PC-9 (cell line): ENCODE data around the gene PHLDB2. TPM values are rescaled to one million over a fixed set of nuclear protein-coding genes. Genes with fewer than 3 reads are reported as not detected.

Source experiments
- BruUV-seq: library from RNA; stranded (reverse); fragments of 400-500 nt; replicated peaks from 2 replicates; lab custom pipeline; 2021; lab: Mats Ljungman, UMichigan
- CTCF ChIA-PET: fragments of 300-600 bp; sonication (Branson Sonifier 250); formaldehyde crosslinking; loops from one replicate; lab custom pipeline; 2022; ENCODE audit warnings: antibody characterized with exemption; lab: Charles Lee
- POLR2A ChIA-PET: fragments of 300-600 bp; sonication (Branson Sonifier 250); formaldehyde crosslinking; loops from one replicate; lab custom pipeline; 2022; ENCODE audit warnings: antibody characterized with exemption; ENCODE audit not compliant: unreplicated experiment; lab: Charles Lee
- DNase-seq, 2 experiments: peaks; one replicate each; pipeline versions ENCODE4 v3.0.0 to v3.0.0-alpha.2; 2015 to 2022; ENCODE audit warnings: mixed read lengths in 1 of 2
- H2AFZ ChIP-seq: fragments of 200-600 bp; sonication (generic); 2 replicates; pipeline ENCODE4 v1.8.1; 2017; ENCODE audit warnings: antibody characterized with exemption
- H3F3A ChIP-seq: fragments of 200-600 bp; sonication (generic); 2 replicates; pipeline ENCODE4 v1.8.1; 2017; ENCODE audit warnings: antibody characterized with exemption, mild to moderate bottlenecking, low read depth; ENCODE audit not compliant: insufficient read depth
- H3K27ac ChIP-seq: fragments of 200-600 bp; sonication (generic); 2 replicates; pipeline ENCODE4 v1.6.1; 2016; ENCODE audit warnings: mixed run types
- H3K27me3 ChIP-seq: fragments of 200-600 bp; sonication (generic); 2 replicates; pipeline ENCODE4 v1.6.1; 2016; ENCODE audit warnings: low read depth, mixed run types; ENCODE audit not compliant: insufficient read depth
- H3K36me3 ChIP-seq: fragments of 200-600 bp; sonication (generic); 2 replicates; pipeline ENCODE4 v1.6.1; 2016; ENCODE audit warnings: low read depth, mixed run types
- H3K4me1 ChIP-seq: fragments of 200-600 bp; sonication (generic); replicated peaks from 2 replicates; pipeline ENCODE4 v1.6.1; 2016; ENCODE audit warnings: mixed run types; ENCODE audit not compliant: insufficient read depth
- H3K4me2 ChIP-seq: fragments of 200-600 bp; sonication (generic); 2 replicates; pipeline ENCODE4 v1.6.1; 2017; ENCODE audit warnings: mixed run types
- H3K4me3 ChIP-seq: fragments of 200-600 bp; sonication (generic); 2 replicates; pipeline ENCODE4 v1.6.1; 2016; ENCODE audit warnings: mixed run types
- H3K79me2 ChIP-seq: fragments of 200-600 bp; sonication (generic); 2 replicates; pipeline ENCODE4 v1.6.1; 2017; ENCODE audit warnings: low read depth, mixed run types
- H3K9me2 ChIP-seq: fragments of 200-600 bp; sonication (generic); 2 replicates; pipeline ENCODE4 v1.8.1; 2017; ENCODE audit warnings: mild to moderate bottlenecking; ENCODE audit not compliant: insufficient read depth
- H3K9me3 ChIP-seq: fragments of 200-600 bp; sonication (generic); 2 replicates; pipeline ENCODE4 v1.8.1; 2016; ENCODE audit warnings: low read depth; ENCODE audit not compliant: insufficient read depth
- H4K20me1 ChIP-seq: fragments of 200-600 bp; sonication (generic); 2 replicates; pipeline ENCODE4 v1.8.1; 2017; ENCODE audit not compliant: insufficient read depth
- CTCF ChIP-seq: fragments of 200-600 bp; sonication (generic); conservative IDR thresholded peaks from 2 replicates; pipeline ENCODE4 v1.6.1; 2017; ENCODE audit warnings: mixed run types, antibody characterized with exemption, mild to moderate bottlenecking, moderate library complexity
- EZH2 ChIP-seq: fragments of 200-600 bp; sonication (generic); IDR thresholded peaks from 2 replicates; pipeline ENCODE4 v1.8.0; 2017; ENCODE audit warnings: antibody characterized with exemption, low read depth
- intact Hi-C: fragments of 100-400 bp; cut with micrococcal nuclease; formaldehyde crosslinking; loops from one replicate; pipeline ENCODE4 v1.10.0; 2022; ENCODE audit not compliant: unreplicated experiment
- total RNA-seq: library from RNA; stranded (reverse); gene quantifications from 2 replicates; pipeline ENCODE4 v1.2.3, GENCODE V29; 2021

The PHLDB2 gene
- total RNA-seq, 1 experiment from 2014 or later = 42.7 TPM

- H2AFZ ChIP-seq = no peak overlapping the region
- no peak for DNase-seq
- peaks cover 39% of the 10 kb centered on the region; the same call in 1 of the 2 replicates for H3F3A ChIP-seq
- no peaks in the 10 kb centered on the region for H4K20me1 ChIP-seq
- no peak overlapping the region for H3K4me2 ChIP-seq
- POLR2A ChIA-PET = no interaction called here
- peaks cover 46% of the 10 kb centered on the region for H3K36me3 ChIP-seq
- no TSS peak for BruUV-seq
- TF ChIP-seq EZH2 (no peak), CTCF (no peak)
- H3K4me3 ChIP-seq = no peak overlapping the region
- peaks cover 9% of the 10 kb centered on the region for H3K4me1 ChIP-seq
- H3K9me2 ChIP-seq = no peaks in the 10 kb centered on the region
- no peaks in the 10 kb centered on the region for H3K27me3 ChIP-seq
- H3K79me2 ChIP-seq = peaks cover 51% of the 10 kb centered on the region
- no peak overlapping the region for H3K27ac ChIP-seq
- intact Hi-C loops = no loop called here
- CTCF ChIA-PET = no interaction called here
- no peaks in the 10 kb centered on the region for H3K9me3 ChIP-seq
Measured at GRCh38 chr3:111911446-111911845, 52.4 kb downstream of the PHLDB2 start.

GRCh38 chr3:111913163-111913763 lies 54.2 kb downstream of the PHLDB2 start:
- no TSS peak for BruUV-seq
- CTCF ChIA-PET = interaction anchor here (0.6 kb wide), 1 partner anchor 8 kb away, joined by 3 read pairs; no protein-coding TSS in a partner anchor
- Histone ChIP-seq H3K4me2 (no peak overlapping the region), H3K27me3 (no peaks in the 10 kb centered on the region), H3K4me1 (peaks cover 27% of the 10 kb centered on the region), H2AFZ (no peak overlapping the region), H3K36me3 (peaks cover 39% of the 10 kb centered on the region), H3K4me3 (no peak overlapping the region), H4K20me1 (no peaks in the 10 kb centered on the region), H3F3A (peaks cover 57% of the 10 kb centered on the region), H3K9me2 (no peaks in the 10 kb centered on the region), H3K9me3 (no peaks in the 10 kb centered on the region), H3K79me2 (peaks cover 37% of the 10 kb centered on the region), H3K27ac (no peak overlapping the region)
- POLR2A ChIA-PET = interaction anchor here (0.6 kb wide), 1 partner anchor 9 kb away, joined by 11 read pairs; no protein-coding TSS in a partner anchor
- TF ChIP-seq CTCF (no peak), EZH2 (no peak)
- intact Hi-C loops = no loop called here
- DNase-seq = no peak

GRCh38 chr3:111915905-111916304 lies 56.8 kb downstream of the PHLDB2 start:
- POLR2A ChIA-PET = interaction anchor here (0.6 kb wide), 1 partner anchor 9 kb away, joined by 3 read pairs; no protein-coding TSS in a partner anchor
- no TSS peak for BruUV-seq
- H3K36me3 ChIP-seq = peaks cover 64% of the 10 kb centered on the region
- no peak for TF ChIP-seq CTCF
- DNase-seq = no peak
- H3K27me3 ChIP-seq = no peaks in the 10 kb centered on the region
- H3K4me1 ChIP-seq = peaks cover 32% of the 10 kb centered on the region
- no peak overlapping the region for H3K4me3 ChIP-seq
- H3K79me2 ChIP-seq = peaks cover 36% of the 10 kb centered on the region; the same call in 1 of the 2 replicates
- no peaks in the 10 kb centered on the region for H3K9me2 ChIP-seq
- intact Hi-C loops = loop anchor here (2.0 kb wide), 1 partner anchor 113 kb away; no protein-coding TSS in a partner anchor
- no peaks in the 10 kb centered on the region for H4K20me1 ChIP-seq
- peaks cover 45% of the 10 kb centered on the region for H3F3A ChIP-seq
- 0 out of 2 replicates have a peak, but pooled peaks cover 4% of the 10 kb centered on the region for H3K9me3 ChIP-seq
- no peak overlapping the region for H3K4me2 ChIP-seq
- peak overlapping the region; percentile 88 for H3K27ac ChIP-seq
- CTCF ChIA-PET = no interaction called here
- H2AFZ ChIP-seq = no peak overlapping the region
